ENCODE data around the gene CMTR1. TPM values are rescaled to one million over a fixed set of nuclear protein-coding genes. Genes with fewer than 3 reads are reported as not detected.

Gene CMTR1
- total RNA-seq = 44.5 and 45.4 TPM in 2 replicates
- long read RNA-seq, full-length matches to known transcripts = 9 of 23 reads
- long read RNA-seq, partial matches to known transcripts = 11 of 23 reads
- long read RNA-seq, other reads (novel, unspliced or antisense) = 3 of 23 reads

GRCh38 chr6:37432916-37433656, at the start of gene CMTR1:
TSS of gene CMTR1 (plus strand) at chr6:37433221. CDS start at chr6:37435630, 2,409 bp downstream.
- Mint-ChIP-seq H3K36me3 (ENCODE audit: unreplicated experiment) (peaks cover 8% of the 10 kb centered on the region), H3K27me3 (ENCODE audit: unreplicated experiment) (peaks cover 9% of the 10 kb centered on the region), H3K4me1 (ENCODE audit: unreplicated experiment) (peaks cover 23% of the 10 kb centered on the region), H3K9me3 (ENCODE audit: unreplicated experiment) (no peaks in the 10 kb centered on the region), H3K27ac (ENCODE audit: unreplicated experiment) (peak within 1 kb of the TSS; percentile 85), H3K4me3 (ENCODE audit: unreplicated experiment) (peak within 1 kb of the TSS; percentile 87)
- peak; percentile 97 for DNase-seq (ENCODE audit: extremely low spot score, unreplicated experiment)
- TF ChIP-seq CTCF (IDR thresholded peaks at IDR 0.05) = no peak

- no peaks in the 10 kb centered on the region for H3K4me1 Mint-ChIP-seq (ENCODE audit: unreplicated experiment)
- H3K27ac Mint-ChIP-seq (ENCODE audit: unreplicated experiment) = no peak overlapping the region
- no peaks in the 10 kb centered on the region for H3K27me3 Mint-ChIP-seq (ENCODE audit: unreplicated experiment)
- no peak overlapping the region for H3K4me3 Mint-ChIP-seq (ENCODE audit: unreplicated experiment)
- H3K9me3 Mint-ChIP-seq (ENCODE audit: unreplicated experiment) = no peaks in the 10 kb centered on the region
- no peak for TF ChIP-seq CTCF (IDR thresholded peaks at IDR 0.05)
- no peak for DNase-seq (ENCODE audit: extremely low spot score, unreplicated experiment)
- peaks cover 12% of the 10 kb centered on the region for H3K36me3 Mint-ChIP-seq (ENCODE audit: unreplicated experiment)
Observed at GRCh38 chr6:37388578-37388977, 44.4 kb upstream of the CMTR1 start.

- no peaks in the 10 kb centered on the region for H3K27me3 Mint-ChIP-seq (ENCODE audit: unreplicated experiment)
- no peaks in the 10 kb centered on the region for H3K9me3 Mint-ChIP-seq (ENCODE audit: unreplicated experiment)
- no peak for TF ChIP-seq CTCF (IDR thresholded peaks at IDR 0.05)
- peaks cover 12% of the 10 kb centered on the region for H3K36me3 Mint-ChIP-seq (ENCODE audit: unreplicated experiment)
- no peak overlapping the region for H3K27ac Mint-ChIP-seq (ENCODE audit: unreplicated experiment)
- no peak for DNase-seq (ENCODE audit: extremely low spot score, unreplicated experiment)
- no peak overlapping the region for H3K4me3 Mint-ChIP-seq (ENCODE audit: unreplicated experiment)
- H3K4me1 Mint-ChIP-seq (ENCODE audit: unreplicated experiment) = no peaks in the 10 kb centered on the region
Observed at GRCh38 chr6:37389857-37390256, 43.2 kb upstream of the CMTR1 start.

- H3K4me1 Mint-ChIP-seq (ENCODE audit: unreplicated experiment) = no peaks in the 10 kb centered on the region
- H3K36me3 Mint-ChIP-seq (ENCODE audit: unreplicated experiment) = peaks cover 14% of the 10 kb centered on the region
- no peak overlapping the region for H3K4me3 Mint-ChIP-seq (ENCODE audit: unreplicated experiment)
- H3K9me3 Mint-ChIP-seq (ENCODE audit: unreplicated experiment) = no peaks in the 10 kb centered on the region
- TF ChIP-seq CTCF (IDR thresholded peaks at IDR 0.05) = no peak
- no peak overlapping the region for H3K27ac Mint-ChIP-seq (ENCODE audit: unreplicated experiment)
- H3K27me3 Mint-ChIP-seq (ENCODE audit: unreplicated experiment) = no peaks in the 10 kb centered on the region
- DNase-seq (ENCODE audit: extremely low spot score, unreplicated experiment) = no peak
Observed at GRCh38 chr6:37391120-37391519, 41.9 kb upstream of the CMTR1 start.

- Mint-ChIP-seq H3K36me3 (ENCODE audit: unreplicated experiment) (peaks cover 11% of the 10 kb centered on the region), H3K27me3 (ENCODE audit: unreplicated experiment) (no peaks in the 10 kb centered on the region), H3K9me3 (ENCODE audit: unreplicated experiment) (no peaks in the 10 kb centered on the region), H3K27ac (ENCODE audit: unreplicated experiment) (no peak overlapping the region), H3K4me1 (ENCODE audit: unreplicated experiment) (no peaks in the 10 kb centered on the region), H3K4me3 (ENCODE audit: unreplicated experiment) (no peak overlapping the region)
- no peak for TF ChIP-seq CTCF (IDR thresholded peaks at IDR 0.05)
- DNase-seq (ENCODE audit: extremely low spot score, unreplicated experiment) = no peak
Observed at GRCh38 chr6:37392821-37393220, 40.2 kb upstream of the CMTR1 start.

Data from osteocyte (in vitro differentiated cells).